ENCODE measurements around the gene TLX2. TPM values are rescaled to one million over a fixed set of nuclear protein-coding genes. Genes with fewer than 3 reads are reported as not detected.

The TLX2 gene
- total and polyA plus RNA-seq, 2 of the 13 experiments (the other 11 are each of a cell fraction or from before 2014, with no cell fraction given), result 0.05 to 0.20 TPM

DNA sequence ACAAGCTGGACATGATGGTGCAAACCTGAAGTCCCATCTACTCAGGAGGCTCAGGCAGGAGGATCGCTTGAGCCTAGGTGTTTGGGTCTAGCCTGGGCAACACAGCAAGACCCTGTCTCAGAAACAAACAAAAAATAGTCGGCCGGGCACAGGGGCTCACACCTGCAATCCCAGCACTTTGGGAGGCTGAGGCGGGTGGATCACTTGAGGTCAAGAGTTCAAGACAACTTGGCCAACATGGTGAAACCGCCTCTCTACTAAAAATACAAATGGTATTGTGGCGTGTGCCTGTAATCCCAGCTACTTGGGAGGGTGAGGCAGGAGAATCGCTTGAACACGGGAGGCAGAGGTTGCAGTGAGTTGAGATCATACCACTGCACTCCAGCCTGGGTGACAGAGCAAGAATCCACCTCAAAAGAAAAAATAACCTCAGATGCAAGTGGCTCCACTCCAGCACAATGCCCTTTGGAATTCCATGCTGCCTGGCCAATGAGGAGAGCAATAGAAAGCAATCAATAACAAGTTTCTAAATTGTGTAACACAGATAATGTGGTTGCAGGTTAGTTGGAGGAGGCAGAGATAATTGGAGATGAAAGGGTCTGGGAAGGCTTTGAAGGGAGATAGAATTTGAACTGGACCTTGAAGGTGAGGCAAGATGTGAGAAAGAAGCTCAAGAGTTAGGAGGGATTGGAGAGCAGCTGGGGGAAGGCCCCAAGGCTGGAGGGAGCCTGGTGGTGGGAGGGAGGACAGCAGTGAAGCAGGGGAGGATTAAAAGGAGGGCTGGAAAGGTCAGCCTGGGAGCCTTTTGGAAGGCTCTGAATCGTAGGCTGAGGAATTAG, 25.4 kb upstream of the TLX2 start (continued):
- no peak for TF ChIP-seq ZNF24 (IDR thresholded peaks at IDR 0.05)
- no peak for TF ChIP-seq KLF9 (CRISPR knock-in tag; IDR thresholded peaks at IDR 0.05; ENCODE audit: low read depth)
- TF ChIP-seq, protein P1, sequence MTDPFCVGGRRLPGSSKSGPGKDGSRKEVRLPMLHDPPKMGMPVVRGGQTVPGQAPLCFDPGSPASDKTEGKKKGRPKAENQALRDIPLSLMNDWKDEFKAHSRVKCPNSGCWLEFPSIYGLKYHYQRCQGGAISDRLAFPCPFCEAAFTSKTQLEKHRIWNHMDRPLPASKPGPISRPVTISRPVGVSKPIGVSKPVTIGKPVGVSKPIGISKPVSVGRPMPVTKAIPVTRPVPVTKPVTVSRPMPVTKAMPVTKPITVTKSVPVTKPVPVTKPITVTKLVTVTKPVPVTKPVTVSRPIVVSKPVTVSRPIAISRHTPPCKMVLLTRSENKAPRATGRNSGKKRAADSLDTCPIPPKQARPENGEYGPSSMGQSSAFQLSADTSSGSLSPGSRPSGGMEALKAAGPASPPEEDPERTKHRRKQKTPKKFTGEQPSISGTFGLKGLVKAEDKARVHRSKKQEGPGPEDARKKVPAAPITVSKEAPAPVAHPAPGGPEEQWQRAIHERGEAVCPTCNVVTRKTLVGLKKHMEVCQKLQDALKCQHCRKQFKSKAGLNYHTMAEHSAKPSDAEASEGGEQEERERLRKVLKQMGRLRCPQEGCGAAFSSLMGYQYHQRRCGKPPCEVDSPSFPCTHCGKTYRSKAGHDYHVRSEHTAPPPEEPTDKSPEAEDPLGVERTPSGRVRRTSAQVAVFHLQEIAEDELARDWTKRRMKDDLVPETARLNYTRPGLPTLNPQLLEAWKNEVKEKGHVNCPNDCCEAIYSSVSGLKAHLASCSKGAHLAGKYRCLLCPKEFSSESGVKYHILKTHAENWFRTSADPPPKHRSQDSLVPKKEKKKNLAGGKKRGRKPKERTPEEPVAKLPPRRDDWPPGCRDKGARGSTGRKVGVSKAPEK (CRISPR knock-in tag; IDR thresholded peaks at IDR 0.05; ENCODE audit: borderline replicate concordance), result 0 out of 2 replicates have a peak, but pooled peaks have one; percentile 55
- TF ChIP-seq BCL6 (CRISPR knock-in tag; IDR thresholded peaks at IDR 0.05), result peak; percentile 88
- TF ChIP-seq, protein P2, sequence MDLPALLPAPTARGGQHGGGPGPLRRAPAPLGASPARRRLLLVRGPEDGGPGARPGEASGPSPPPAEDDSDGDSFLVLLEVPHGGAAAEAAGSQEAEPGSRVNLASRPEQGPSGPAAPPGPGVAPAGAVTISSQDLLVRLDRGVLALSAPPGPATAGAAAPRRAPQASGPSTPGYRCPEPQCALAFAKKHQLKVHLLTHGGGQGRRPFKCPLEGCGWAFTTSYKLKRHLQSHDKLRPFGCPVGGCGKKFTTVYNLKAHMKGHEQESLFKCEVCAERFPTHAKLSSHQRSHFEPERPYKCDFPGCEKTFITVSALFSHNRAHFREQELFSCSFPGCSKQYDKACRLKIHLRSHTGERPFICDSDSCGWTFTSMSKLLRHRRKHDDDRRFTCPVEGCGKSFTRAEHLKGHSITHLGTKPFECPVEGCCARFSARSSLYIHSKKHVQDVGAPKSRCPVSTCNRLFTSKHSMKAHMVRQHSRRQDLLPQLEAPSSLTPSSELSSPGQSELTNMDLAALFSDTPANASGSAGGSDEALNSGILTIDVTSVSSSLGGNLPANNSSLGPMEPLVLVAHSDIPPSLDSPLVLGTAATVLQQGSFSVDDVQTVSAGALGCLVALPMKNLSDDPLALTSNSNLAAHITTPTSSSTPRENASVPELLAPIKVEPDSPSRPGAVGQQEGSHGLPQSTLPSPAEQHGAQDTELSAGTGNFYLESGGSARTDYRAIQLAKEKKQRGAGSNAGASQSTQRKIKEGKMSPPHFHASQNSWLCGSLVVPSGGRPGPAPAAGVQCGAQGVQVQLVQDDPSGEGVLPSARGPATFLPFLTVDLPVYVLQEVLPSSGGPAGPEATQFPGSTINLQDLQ (CRISPR knock-in tag; IDR thresholded peaks at IDR 0.05), result no peak

DNA sequence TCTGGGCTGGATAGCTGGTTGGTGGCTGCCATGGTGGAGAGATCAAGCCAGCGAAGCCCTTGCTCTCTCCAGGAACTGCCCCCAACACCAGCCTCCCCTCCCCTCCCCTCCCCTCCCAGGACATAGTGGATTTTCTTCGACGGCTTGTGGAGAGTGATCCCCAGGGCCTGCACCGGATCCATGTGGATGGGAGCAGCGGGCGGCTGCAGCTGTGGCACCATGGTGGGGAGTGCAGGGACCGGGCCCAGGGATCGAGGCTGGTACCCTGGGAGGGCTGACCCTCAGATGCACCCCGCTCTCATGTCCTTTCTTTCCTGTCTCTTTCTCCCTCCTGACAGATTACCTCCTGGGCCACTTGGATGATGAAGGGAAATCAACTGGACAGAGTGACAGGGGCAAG, 24.3 kb upstream of the TLX2 start:
- no TSS peak for BruUV-seq (replicated peaks)
- Histone ChIP-seq H3K36me3 (replicated peaks in 1 of 2; ENCODE audit: control insufficient read depth in 1 of 2, insufficient read depth in 2 of 2, low read length in 2 of 2) (peaks cover 35 to 49% of the 10 kb centered on the region in 2 experiments), H3K4me2 (ENCODE audit: low read depth, low read length) (no peak overlapping the region; the same call in 1 of the 2 replicates), H4K20me1 (ENCODE audit: insufficient read depth, low read length) (no peaks in the 10 kb centered on the region), H3K4me1 (ENCODE audit: insufficient read depth, low read length) (peaks cover 71% of the 10 kb centered on the region), H3K9ac (ENCODE audit: insufficient read depth, low read depth, low read length) (peak overlapping the region; percentile 17; the same call in 1 of the 2 replicates), H2AFZ (ENCODE audit: low read length) (no peak overlapping the region), H3K27me3 (ENCODE audit: control insufficient read depth in 1 of 2, insufficient read depth in 2 of 2, low read length in 2 of 2) (no peaks in the 10 kb centered on the region), H3K9me3 (ENCODE audit: low read length) (no peaks in the 10 kb centered on the region), H3K27ac (ENCODE audit: extremely low read length, insufficient read depth, low read length) (peak overlapping the region; percentile 84), H3K4me3 (replicated peaks in 1 of 3; ENCODE audit: insufficient read depth in 1 of 3, low read depth in 2 of 3, low read length in 3 of 3) (no peak overlapping the region), H3K79me2 (ENCODE audit: insufficient read depth, low read length) (no peaks in the 10 kb centered on the region)
- intact Hi-C loops (cut with micrococcal nuclease; ENCODE audit: unreplicated experiment) (loop anchor here (1.0 to 10.0 kb wide), 2 partner anchors 7 to 1795 kb away; no protein-coding TSS in a partner anchor), in situ Hi-C loops (cut with HindIII; ENCODE audit: extremely low pct_ligation_motif_present, low pct_unique_long_range_greater_than_20kb) (no loop called here)
- ChIA-PET CTCF (ENCODE audit: low intra/inter-chr PET ratio, low total read pairs) (no interaction called here), POLR2A (interaction anchor here (1.2 to 20.6 kb wide), 10 partner anchors 9 to 60 kb away, joined by 3 to 795 read pairs (median 14); partner anchors contain the start of genes AUP1, DQX1, HTRA2 and LBX2)
- no peak for ATAC-seq
- 92% methylated on average over 8 of the region's 9 CpGs for WGBS (ENCODE audit: low lambda C conversion rate)
- TF ChIP-seq ZNF629 (CRISPR knock-in tag; conservative IDR thresholded peaks at IDR 0.05) (no peak), KDM5B (CRISPR knock-in tag; IDR thresholded peaks at IDR 0.05; ENCODE audit: borderline replicate concordance) (0 out of 2 replicates have a peak, but pooled peaks have one; percentile 2)
- DNase-seq (ENCODE audit: low spot score), result no peak
- no peak for FAIRE-seq

All from HepG2 (cell line).